Colonic mucosa (tissue), 4 donors: ENCODE results near the gene KRTAP10-6. TPM values are rescaled to one million over a fixed set of nuclear protein-coding genes. Genes with fewer than 3 reads are reported as not detected.
"Not testable (repeated sequence)": the region's sequence is repeated elsewhere in the genome, so short reads cannot be mapped to it uniquely, and the experiment has no call there.

Source experiments
- DNase-seq: peaks from one replicate; pipeline ENCODE4 v3.0.0-alpha.2; 2020
- H3K27ac ChIP-seq: fragments of 200-600 bp; one replicate; pipeline ENCODE4 v1.8.0; 2021
- H3K27me3 ChIP-seq: fragments of 200-600 bp; one replicate; pipeline ENCODE4 v1.8.0; 2021
- H3K36me3 ChIP-seq: fragments of 200-600 bp; one replicate; pipeline ENCODE4 v1.8.0; 2021
- H3K4me1 ChIP-seq: fragments of 200-600 bp; one replicate; pipeline ENCODE4 v1.8.0; 2021; ENCODE audit warnings: mild to moderate bottlenecking
- H3K4me3 ChIP-seq: fragments of 200-600 bp; one replicate; pipeline ENCODE4 v1.8.0; 2021
- H3K9ac ChIP-seq, 2 donors: one replicate each; pipeline ENCODE4 v1.7.0; 2013; ENCODE audit warnings: control low read depth in 2 of 2, low read depth in 2 of 2, low read length in 2 of 2
- H3K9me3 ChIP-seq: fragments of 200-600 bp; one replicate; pipeline ENCODE4 v1.8.0; 2021
- CTCF ChIP-seq: fragments of 200-600 bp; IDR thresholded peaks from one replicate; pipeline ENCODE4 v1.8.0; 2022; ENCODE audit warnings: antibody characterized with exemption, mild to moderate bottlenecking
- intact Hi-C: fragments of 100-400 bp; cut with DNase I; formaldehyde crosslinking; loops from one replicate; pipeline ENCODE4 v1.14.1; 2022
- total RNA-seq, 2 donors: library from RNA; stranded (reverse); fragmentation: NEBNext Ultra II Directional in 1 of 2; extraction: Animal tissue kit (Norgen Biotek cat#: 25700) in 1 of 2; gene quantifications; one replicate each; pipeline ENCODE4 v1.2.1, GENCODE V29; 2021
- donor health status: healthy.
- donor health status: DM: no; HTN: no; CAD: no.
- donor health status: DM: no; HTN: no; CAD: no.

Gene KRTAP10-6
- not detected for total RNA-seq

- Histone ChIP-seq H3K27me3 (no peaks in the 10 kb centered on the region), H3K27ac (no peak within 1 kb of the TSS), H3K36me3 (no peaks in the 10 kb centered on the region), H3K9ac (no peak within 1 kb of the TSS), H3K9me3 (no peaks in the 10 kb centered on the region), H3K4me3 (no peak within 1 kb of the TSS), H3K4me1 (no peaks in the 10 kb centered on the region)
- intact Hi-C loops, result no loop called here
- no peak for DNase-seq
- no peak for TF ChIP-seq CTCF
These were observed at the start of gene KRTAP10-6 for GRCh38 chr21:44592446-44593311. Gene KRTAP10-6, minus strand, starts transcription at chr21:44592505. Its CDS starts 21 bp downstream, at chr21:44592484.

- intact Hi-C loops, result no loop called here
- no peaks in the 10 kb centered on the region for H3K36me3 ChIP-seq
- no peak overlapping the region for H3K4me3 ChIP-seq
- no peak overlapping the region for H3K9ac ChIP-seq
- no peak for DNase-seq
- H3K4me1 ChIP-seq, result no peaks in the 10 kb centered on the region
- H3K9me3 ChIP-seq, result no peaks in the 10 kb centered on the region
- H3K27me3 ChIP-seq, result no peaks in the 10 kb centered on the region
- H3K27ac ChIP-seq, result no peak overlapping the region
- TF ChIP-seq CTCF, result no peak
These were observed 48.5 kb upstream of the KRTAP10-6 start for GRCh38 chr21:44640761-44641160.

DNA sequence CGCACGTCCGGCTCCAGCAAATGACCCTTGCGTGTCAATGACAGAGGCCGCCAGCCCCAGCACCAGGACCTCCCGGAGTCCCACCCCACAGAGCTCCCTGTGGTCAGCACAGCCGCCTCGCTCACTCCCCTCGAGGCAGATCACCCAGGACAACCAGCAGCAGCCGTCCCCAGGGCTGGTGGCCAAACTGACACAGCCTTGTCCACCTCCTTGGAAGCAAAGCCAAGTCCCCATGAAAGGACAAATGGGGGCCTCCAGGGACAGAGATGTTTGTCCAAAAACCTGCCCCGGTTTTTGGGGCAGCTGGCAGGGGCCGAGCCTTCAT, 47.0 kb upstream of the KRTAP10-6 start:
- DNase-seq, result no peak
- Histone ChIP-seq H3K9ac (no peak overlapping the region), H3K27me3 (no peaks in the 10 kb centered on the region)

DNA sequence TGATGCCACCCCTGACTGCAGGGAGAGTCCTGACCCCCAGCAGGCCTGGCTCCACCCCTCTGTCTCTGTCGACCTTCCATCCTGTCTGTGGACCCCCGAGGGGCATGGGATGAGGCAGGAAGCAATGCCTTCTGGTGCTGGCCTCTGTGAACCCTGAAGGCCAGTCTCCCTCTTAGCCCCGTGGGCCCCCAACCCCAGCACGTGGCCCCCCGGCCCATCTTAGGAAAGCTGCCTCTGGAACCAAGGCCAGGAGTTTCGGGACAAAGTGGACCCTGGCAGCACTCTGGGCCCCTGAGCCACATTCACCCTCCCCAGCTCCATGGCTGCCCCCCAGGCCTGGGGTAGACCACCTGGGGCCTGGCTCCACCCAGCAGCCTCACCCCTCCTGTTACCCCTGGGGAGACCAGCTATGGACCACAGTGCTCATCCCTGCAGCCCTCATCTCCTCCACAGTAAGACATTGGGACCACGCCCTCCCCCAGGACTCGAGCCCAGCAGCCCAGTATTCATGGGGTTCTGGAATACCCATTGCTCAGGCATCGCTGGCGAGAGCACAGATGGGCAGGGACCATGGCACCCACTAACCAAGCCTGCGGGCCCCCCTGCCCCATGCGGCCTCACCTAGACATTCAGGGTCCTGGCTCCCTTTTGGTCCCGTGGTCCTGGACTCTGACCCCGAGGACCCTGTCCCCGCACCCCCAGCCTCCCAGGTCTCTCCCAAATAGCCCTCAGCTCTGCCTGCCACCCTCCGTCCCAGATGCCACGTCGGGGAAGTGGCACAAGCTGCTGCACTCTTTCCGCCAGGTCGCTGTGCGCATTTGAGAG, 46.4 kb upstream of the KRTAP10-6 start:
- H3K9me3 ChIP-seq, intact Hi-C loops, H3K27me3 ChIP-seq, H3K36me3 ChIP-seq, H3K9ac ChIP-seq, DNase-seq, H3K4me3 ChIP-seq, H3K27ac ChIP-seq, H3K4me1 ChIP-seq: not testable (repeated sequence)

More for the DNA sequence above, 47.0 kb upstream of the KRTAP10-6 start:
- TF ChIP-seq CTCF, result no peak
- no peaks in the 10 kb centered on the region for H3K9me3 ChIP-seq
- no peak overlapping the region for H3K4me3 ChIP-seq
- intact Hi-C loops, result no loop called here
- H3K27ac ChIP-seq, result no peak overlapping the region
- H3K36me3 ChIP-seq, result no peaks in the 10 kb centered on the region
- H3K4me1 ChIP-seq, result no peaks in the 10 kb centered on the region

GRCh38 chr21:44637851-44638348, 45.6 kb upstream of the KRTAP10-6 start:
- H3K9me3 ChIP-seq, DNase-seq, H3K4me3 ChIP-seq, H3K27me3 ChIP-seq, intact Hi-C loops, H3K9ac ChIP-seq, H3K27ac ChIP-seq, H3K4me1 ChIP-seq, H3K36me3 ChIP-seq: not testable (repeated sequence)

DNA sequence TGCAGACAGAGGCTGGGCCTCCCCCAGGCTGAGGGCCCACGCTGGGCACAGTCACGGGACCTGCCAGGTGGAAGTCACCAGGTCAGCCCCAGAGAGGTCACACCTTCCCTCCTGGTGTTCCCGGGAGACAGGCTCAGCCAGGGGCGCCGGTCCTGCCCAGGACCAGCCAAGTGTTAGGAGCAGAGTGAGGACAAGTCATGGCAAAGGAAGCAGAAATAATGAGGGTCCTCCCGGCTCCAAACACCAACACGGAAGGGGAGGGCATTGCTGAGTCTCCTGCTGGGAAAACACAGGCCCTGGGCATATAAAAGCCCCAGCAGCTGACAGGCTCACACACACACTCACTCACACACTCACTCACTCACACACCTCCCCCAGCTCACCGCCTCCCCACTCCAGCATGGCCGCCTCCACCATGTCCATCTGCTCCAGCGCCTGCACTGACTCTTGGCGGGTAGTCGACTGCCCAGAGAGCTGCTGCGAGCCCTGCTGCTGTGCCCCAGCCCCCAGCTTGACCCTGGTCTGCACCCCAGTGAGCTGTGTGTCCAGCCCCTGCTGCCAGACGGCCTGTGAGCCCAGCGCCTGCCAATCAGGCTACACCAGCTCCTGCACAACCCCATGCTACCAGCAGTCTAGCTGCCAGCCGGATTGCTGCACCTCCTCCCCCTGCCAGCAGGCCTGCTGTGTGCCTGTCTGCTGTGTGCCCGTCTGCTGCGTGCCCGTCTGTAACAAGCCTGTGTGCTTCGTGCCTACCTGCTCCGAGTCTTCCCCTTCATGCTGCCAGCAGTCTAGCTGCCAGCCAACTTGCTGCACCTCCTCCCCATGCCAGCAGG, 44.9 kb upstream of the KRTAP10-6 start, which contains the start of gene KRTAP10-10:
TSS of gene KRTAP10-10 (plus strand) at position 339 of the 833 bp plus-strand sequence. CDS start at position 401, 62 bp downstream.
- DNase-seq, result no peak
- H3K9me3 ChIP-seq, result no peaks in the 10 kb centered on the region
- no peak within 1 kb of the TSS for H3K27ac ChIP-seq

More for the DNA sequence above, 44.9 kb upstream of the KRTAP10-6 start, which contains the start of gene KRTAP10-10:
- Histone ChIP-seq H3K27me3 (no peaks in the 10 kb centered on the region), H3K4me3 (no peak within 1 kb of the TSS), H3K9ac (no peak within 1 kb of the TSS), H3K4me1 (no peaks in the 10 kb centered on the region), H3K36me3 (no peaks in the 10 kb centered on the region)
- no peak for TF ChIP-seq CTCF
- intact Hi-C loops, result no loop called here
